ENCODE measurements around the gene FAF1.

Gene FAF1

GRCh38 chr1:50983219-50983802, 23.2 kb upstream of the FAF1 start:
- H3K9ac ChIP-seq (ENCODE audit: low read depth, low read length) = no peak overlapping the region
- H3K36me3 ChIP-seq (ENCODE audit: insufficient read depth, low read length) = no peaks in the 10 kb centered on the region
- H3K4me1 ChIP-seq (ENCODE audit: insufficient read depth, low read length) = peaks cover 4% of the 10 kb centered on the region; the same call in 1 of the 2 replicates
- no peaks in the 10 kb centered on the region for H3K9me3 ChIP-seq (ENCODE audit: control insufficient read depth, insufficient read depth, low read length)

- peaks cover 4% of the 10 kb centered on the region; the same call in 1 of the 2 replicates for H3K4me1 ChIP-seq (ENCODE audit: insufficient read depth, low read length)
- no peaks in the 10 kb centered on the region for H3K9me3 ChIP-seq (ENCODE audit: control insufficient read depth, insufficient read depth, low read length)
- H3K9ac ChIP-seq (ENCODE audit: low read depth, low read length) = no peak overlapping the region
Observed at GRCh38 chr1:50982611-50983010, 22.5 kb upstream of the FAF1 start.

GRCh38 chr1:50981741-50982140, 21.7 kb upstream of the FAF1 start:
- Histone ChIP-seq H3K4me1 (ENCODE audit: insufficient read depth, low read length) (peaks cover 4% of the 10 kb centered on the region; the same call in 1 of the 2 replicates), H3K9ac (ENCODE audit: low read depth, low read length) (no peak overlapping the region), H3K36me3 (ENCODE audit: insufficient read depth, low read length) (no peaks in the 10 kb centered on the region), H3K9me3 (ENCODE audit: control insufficient read depth, insufficient read depth, low read length) (no peaks in the 10 kb centered on the region)

More at GRCh38 chr1:50982611-50983010, 22.5 kb upstream of the FAF1 start:
- no peaks in the 10 kb centered on the region for H3K36me3 ChIP-seq (ENCODE audit: insufficient read depth, low read length)

GRCh38 chr1:50980505-50980904, 20.4 kb upstream of the FAF1 start:
- Histone ChIP-seq H3K36me3 (ENCODE audit: insufficient read depth, low read length) (no peaks in the 10 kb centered on the region), H3K9me3 (ENCODE audit: control insufficient read depth, insufficient read depth, low read length) (no peaks in the 10 kb centered on the region), H3K4me1 (ENCODE audit: insufficient read depth, low read length) (peaks cover 9% of the 10 kb centered on the region; the same call in 1 of the 2 replicates), H3K9ac (ENCODE audit: low read depth, low read length) (no peak overlapping the region)

- H3K36me3 ChIP-seq (ENCODE audit: insufficient read depth, low read length) = no peaks in the 10 kb centered on the region
- no peak overlapping the region for H3K9ac ChIP-seq (ENCODE audit: low read depth, low read length)
- no peaks in the 10 kb centered on the region for H3K9me3 ChIP-seq (ENCODE audit: control insufficient read depth, insufficient read depth, low read length)
- peaks cover 9% of the 10 kb centered on the region; the same call in 1 of the 2 replicates for H3K4me1 ChIP-seq (ENCODE audit: insufficient read depth, low read length)
Observed at GRCh38 chr1:50979937-50980336, 19.9 kb upstream of the FAF1 start.

GRCh38 chr1:50978852-50979781, 19.1 kb upstream of the FAF1 start:
- Histone ChIP-seq H3K9me3 (ENCODE audit: control insufficient read depth, insufficient read depth, low read length) (no peaks in the 10 kb centered on the region), H3K36me3 (ENCODE audit: insufficient read depth, low read length) (no peaks in the 10 kb centered on the region), H3K4me1 (ENCODE audit: insufficient read depth, low read length) (peaks cover 9% of the 10 kb centered on the region; the same call in 1 of the 2 replicates), H3K9ac (ENCODE audit: low read depth, low read length) (peak overlapping the region; percentile 75; the same call in 1 of the 2 replicates)

GRCh38 chr1:50978144-50978851, 18.2 kb upstream of the FAF1 start:
- Histone ChIP-seq H3K9me3 (ENCODE audit: control insufficient read depth, insufficient read depth, low read length) (no peaks in the 10 kb centered on the region), H3K4me1 (ENCODE audit: insufficient read depth, low read length) (peaks cover 9% of the 10 kb centered on the region; the same call in 1 of the 2 replicates), H3K36me3 (ENCODE audit: insufficient read depth, low read length) (no peaks in the 10 kb centered on the region), H3K9ac (ENCODE audit: low read depth, low read length) (peak overlapping the region; percentile 75; the same call in 1 of the 2 replicates)

- Histone ChIP-seq H3K36me3 (ENCODE audit: insufficient read depth, low read length) (no peaks in the 10 kb centered on the region), H3K4me1 (ENCODE audit: insufficient read depth, low read length) (peaks cover 9% of the 10 kb centered on the region; the same call in 1 of the 2 replicates), H3K9me3 (ENCODE audit: control insufficient read depth, insufficient read depth, low read length) (no peaks in the 10 kb centered on the region), H3K9ac (ENCODE audit: low read depth, low read length) (peak overlapping the region; percentile 75; the same call in 1 of the 2 replicates)
Observed at GRCh38 chr1:50977575-50978143, 17.6 kb upstream of the FAF1 start.

GRCh38 chr1:50976890-50977574, 17.0 kb upstream of the FAF1 start:
- H3K9me3 ChIP-seq (ENCODE audit: control insufficient read depth, insufficient read depth, low read length) = no peaks in the 10 kb centered on the region
- H3K36me3 ChIP-seq (ENCODE audit: insufficient read depth, low read length) = no peaks in the 10 kb centered on the region
- peak overlapping the region; percentile 75; the same call in 1 of the 2 replicates for H3K9ac ChIP-seq (ENCODE audit: low read depth, low read length)
- H3K4me1 ChIP-seq (ENCODE audit: insufficient read depth, low read length) = peaks cover 9% of the 10 kb centered on the region; the same call in 1 of the 2 replicates

GRCh38 chr1:50976111-50976889, 16.2 kb upstream of the FAF1 start:
- Histone ChIP-seq H3K4me1 (ENCODE audit: insufficient read depth, low read length) (peaks cover 9% of the 10 kb centered on the region; the same call in 1 of the 2 replicates), H3K9ac (ENCODE audit: low read depth, low read length) (peak overlapping the region; percentile 75; the same call in 1 of the 2 replicates), H3K36me3 (ENCODE audit: insufficient read depth, low read length) (no peaks in the 10 kb centered on the region), H3K9me3 (ENCODE audit: control insufficient read depth, insufficient read depth, low read length) (no peaks in the 10 kb centered on the region)

- H3K9ac ChIP-seq (ENCODE audit: low read depth, low read length) = no peak overlapping the region
- H3K9me3 ChIP-seq (ENCODE audit: control insufficient read depth, insufficient read depth, low read length) = no peaks in the 10 kb centered on the region
- H3K4me1 ChIP-seq (ENCODE audit: insufficient read depth, low read length) = peaks cover 12% of the 10 kb centered on the region; the same call in 1 of the 2 replicates
- H3K36me3 ChIP-seq (ENCODE audit: insufficient read depth, low read length) = no peaks in the 10 kb centered on the region
Observed at GRCh38 chr1:50975436-50975835, 15.4 kb upstream of the FAF1 start.

GRCh38 chr1:50974618-50974935, 14.5 kb upstream of the FAF1 start:
- H3K36me3 ChIP-seq (ENCODE audit: insufficient read depth, low read length) = no peaks in the 10 kb centered on the region
- H3K9ac ChIP-seq (ENCODE audit: low read depth, low read length) = no peak overlapping the region
- no peaks in the 10 kb centered on the region for H3K9me3 ChIP-seq (ENCODE audit: control insufficient read depth, insufficient read depth, low read length)
- H3K4me1 ChIP-seq (ENCODE audit: insufficient read depth, low read length) = peaks cover 15% of the 10 kb centered on the region; the same call in 1 of the 2 replicates
